ENCODE data around the gene TECPR1.

DNA sequence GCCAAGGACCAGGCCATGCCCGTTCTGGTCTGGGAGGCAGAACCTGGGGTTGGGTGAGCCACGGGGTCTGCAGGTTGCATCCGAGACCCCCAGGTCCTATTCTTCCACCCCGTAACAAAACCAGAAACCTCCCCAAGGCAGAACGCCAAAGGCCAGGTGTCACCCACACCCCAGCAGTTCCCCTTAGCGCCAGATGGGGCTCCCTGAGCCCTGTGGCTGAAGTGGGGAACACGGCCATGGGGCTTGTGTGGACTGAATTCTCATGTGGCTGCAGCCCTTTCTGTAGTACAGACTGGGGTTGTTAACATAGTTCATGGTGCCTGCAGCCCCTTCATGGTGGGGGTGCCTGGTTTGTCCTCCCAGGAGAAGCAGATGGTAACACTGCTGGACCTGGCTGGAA lies 39.7 kb upstream of the TECPR1 start:
- TF ChIP-seq, protein P1, sequence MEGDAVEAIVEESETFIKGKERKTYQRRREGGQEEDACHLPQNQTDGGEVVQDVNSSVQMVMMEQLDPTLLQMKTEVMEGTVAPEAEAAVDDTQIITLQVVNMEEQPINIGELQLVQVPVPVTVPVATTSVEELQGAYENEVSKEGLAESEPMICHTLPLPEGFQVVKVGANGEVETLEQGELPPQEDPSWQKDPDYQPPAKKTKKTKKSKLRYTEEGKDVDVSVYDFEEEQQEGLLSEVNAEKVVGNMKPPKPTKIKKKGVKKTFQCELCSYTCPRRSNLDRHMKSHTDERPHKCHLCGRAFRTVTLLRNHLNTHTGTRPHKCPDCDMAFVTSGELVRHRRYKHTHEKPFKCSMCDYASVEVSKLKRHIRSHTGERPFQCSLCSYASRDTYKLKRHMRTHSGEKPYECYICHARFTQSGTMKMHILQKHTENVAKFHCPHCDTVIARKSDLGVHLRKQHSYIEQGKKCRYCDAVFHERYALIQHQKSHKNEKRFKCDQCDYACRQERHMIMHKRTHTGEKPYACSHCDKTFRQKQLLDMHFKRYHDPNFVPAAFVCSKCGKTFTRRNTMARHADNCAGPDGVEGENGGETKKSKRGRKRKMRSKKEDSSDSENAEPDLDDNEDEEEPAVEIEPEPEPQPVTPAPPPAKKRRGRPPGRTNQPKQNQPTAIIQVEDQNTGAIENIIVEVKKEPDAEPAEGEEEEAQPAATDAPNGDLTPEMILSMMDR (IDR thresholded peaks at IDR 0.05) = no peak
- no peak for TF ChIP-seq POLR2A (IDR thresholded peaks at IDR 0.05)
